Transverse colon (tissue), 4 donors: Measurements from ENCODE around the gene NAPG. TPM values are rescaled to one million over a fixed set of nuclear protein-coding genes. Genes with fewer than 3 reads are reported as not detected.

Source experiments
- DNase-seq: peaks from one replicate; pipeline ENCODE4 v3.0.0-alpha.2; 2019
- H3K27ac ChIP-seq, 4 donors: fragments of 200-600 bp; sonication (generic); 2 replicates each; pipeline ENCODE4 v1.5.1; 2016 to 2018; ENCODE audit warnings: inconsistent platforms in 4 of 4
- H3K27me3 ChIP-seq: fragments of 200-600 bp; sonication (generic); 2 replicates; pipeline ENCODE4 v1.5.1; 2017; ENCODE audit warnings: inconsistent platforms
- H3K36me3 ChIP-seq, 4 donors: fragments of 200-600 bp; sonication (generic); 2 replicates each; pipeline ENCODE4 v1.5.1; 2017 to 2019; ENCODE audit warnings: inconsistent platforms in 4 of 4
- H3K4me1 ChIP-seq, 4 donors: fragments of 200-600 bp; sonication (generic); 2 replicates each; pipeline ENCODE4 v1.5.1; 2017 to 2020; ENCODE audit warnings: inconsistent platforms in 4 of 4
- H3K4me3 ChIP-seq, 4 donors: fragments of 200-600 bp; sonication (generic); 1 replicate in 1 of 4; 2 replicates in 3 of 4; pipeline versions ENCODE4 v1.5.1 to v1.6.1; 2017 to 2019; ENCODE audit warnings: inconsistent platforms in 4 of 4
- H3K9me3 ChIP-seq, 2 donors: fragments of 200-600 bp; sonication (generic); 2 replicates each; pipeline ENCODE4 v1.5.1; 2017 to 2019; ENCODE audit warnings: inconsistent platforms in 2 of 2
- CTCF ChIP-seq, 5 experiments: fragments of 200-600 bp in 3 of 5; fragments of 450-650 bp in 2 of 5; sonication (generic) in 3 of 5; IDR thresholded peaks; 1 replicate in 2 of 5; 2 replicates in 3 of 5; pipeline ENCODE4 v1.5.1; 2016 to 2017; ENCODE audit warnings: antibody characterized with exemption in 5 of 5, inconsistent platforms in 3 of 5, mild to moderate bottlenecking in 2 of 5, moderate library complexity in 1 of 5
- EP300 ChIP-seq: sonication (generic); formaldehyde crosslinking; IDR thresholded peaks from one replicate; pipeline ENCODE4 v1.6.1; 2017; ENCODE audit warnings: antibody characterized with exemption, low read depth
- POLR2A ChIP-seq: fragments of 450-650 bp; IDR thresholded peaks from one replicate; pipeline ENCODE4 v1.6.1; 2016; ENCODE audit warnings: antibody characterized with exemption, mild to moderate bottlenecking, moderate library complexity
- POLR2AphosphoS5 ChIP-seq, 3 donors: sonication (generic); formaldehyde crosslinking; IDR thresholded peaks; one replicate each; pipeline ENCODE4 v1.6.1; 2016; ENCODE audit warnings: antibody characterized with exemption in 3 of 3
- WGBS, 2 donors: methylation state at CpG; one replicate each; pipeline ENCODE4 v1.1.5; 2018; ENCODE audit warnings: low coverage in 1 of 2; 5-methylcytosine and 5-hydroxymethylcytosine counted together
- in situ Hi-C, 4 donors: fragments of 200-750 bp; cut with MboI; loops; one replicate each; pipeline versions ENCODE4 v1.15.0 to v1.15.1; 2017; ENCODE audit warnings: low sequenced_read_pairs in 3 of 4, low pct_ligation_motif_present in 1 of 4, low pct_unique_long_range_greater_than_20kb in 1 of 4
- intact Hi-C: fragments of 100-400 bp; cut with DNase I; formaldehyde crosslinking; loops from one replicate; pipeline ENCODE4 v1.15.1; 2023; ENCODE audit warnings: low total_unique reads
- total RNA-seq, 4 donors: library from RNA; depleted of rRNA; stranded (reverse); fragments of >200 nt; gene quantifications; one replicate each; pipeline ENCODE4 v1.1.0, GENCODE V29; 2016

Gene NAPG
- total RNA-seq: 10 to 100 TPM; 28.9 to 47.5 (median 41.1) TPM

DNA sequence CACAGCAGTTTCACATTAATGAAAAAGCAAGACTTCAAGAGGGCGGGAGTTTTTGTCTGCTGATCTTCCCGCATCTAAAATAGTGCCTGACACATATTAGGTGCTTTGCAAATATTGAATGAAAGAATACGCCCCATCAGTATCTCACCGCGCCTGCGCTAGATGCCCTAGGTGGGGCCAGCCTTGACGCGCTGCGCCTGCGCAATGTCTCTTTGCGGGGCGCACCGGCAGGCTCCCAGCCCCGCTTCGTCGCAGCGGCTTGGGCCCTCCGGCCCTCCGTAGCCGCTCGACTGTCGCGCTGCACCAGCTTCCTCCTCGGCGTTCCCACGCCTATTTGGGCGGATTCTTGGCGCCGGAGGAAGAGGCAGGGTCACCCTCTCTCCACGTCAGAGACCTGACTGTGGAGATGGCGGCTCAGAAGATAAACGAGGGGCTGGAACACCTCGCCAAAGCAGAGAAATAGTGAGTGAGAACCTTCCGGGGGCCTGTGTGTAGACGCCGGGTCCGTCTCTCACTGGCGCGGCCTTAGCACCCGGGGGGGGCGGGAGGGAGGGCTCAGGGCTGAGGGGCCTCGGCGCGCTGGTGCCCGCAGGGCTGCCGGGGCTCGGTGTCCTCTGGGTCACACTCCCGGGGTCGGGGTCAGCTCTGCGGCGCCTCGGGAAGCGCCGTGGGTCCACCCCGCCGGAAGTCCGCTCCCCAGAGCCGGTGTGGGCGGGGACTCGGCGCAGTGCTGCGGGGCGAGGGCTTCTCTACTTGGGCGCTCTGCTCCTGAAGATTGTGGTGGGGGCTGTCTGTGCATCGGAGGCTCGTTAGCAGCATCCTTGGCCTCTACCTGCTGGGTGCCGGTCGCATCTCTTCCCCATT, at the start of gene NAPG:
Gene NAPG, plus strand, starts transcription at position 331 of the 864 bp plus-strand sequence. Its CDS starts 76 bp downstream, at position 407.
- DNase-seq: peak; percentile 93
- peaks cover 0 to 33% (median 20%) of the 10 kb centered on the region in 4 donors for H3K4me1 ChIP-seq
- H3K36me3 ChIP-seq: no peaks in the 10 kb centered on the region
- H3K4me3 ChIP-seq: peak within 1 kb of the TSS; percentile 81 to 95 (median 90)
- TF ChIP-seq EP300 (no peak), POLR2AphosphoS5 (IDR thresholded peaks at IDR 0.05) (peak; percentile 84 to 92 (median 84)), POLR2A (peak; percentile 67), CTCF (IDR thresholded peaks at IDR 0.05) (no peak)
- peak within 1 kb of the TSS; percentile 94 to 97 (median 96) for H3K27ac ChIP-seq
- WGBS, 2 donors: 3% methylated on average over 50 of the region's 68 CpGs; no CpG with 5 or more reads in 1 of the 2 donors
- no peaks in the 10 kb centered on the region for H3K27me3 ChIP-seq
- in situ Hi-C loops (no loop called here), intact Hi-C loops (no loop called here)
- no peaks in the 10 kb centered on the region for H3K9me3 ChIP-seq

DNA sequence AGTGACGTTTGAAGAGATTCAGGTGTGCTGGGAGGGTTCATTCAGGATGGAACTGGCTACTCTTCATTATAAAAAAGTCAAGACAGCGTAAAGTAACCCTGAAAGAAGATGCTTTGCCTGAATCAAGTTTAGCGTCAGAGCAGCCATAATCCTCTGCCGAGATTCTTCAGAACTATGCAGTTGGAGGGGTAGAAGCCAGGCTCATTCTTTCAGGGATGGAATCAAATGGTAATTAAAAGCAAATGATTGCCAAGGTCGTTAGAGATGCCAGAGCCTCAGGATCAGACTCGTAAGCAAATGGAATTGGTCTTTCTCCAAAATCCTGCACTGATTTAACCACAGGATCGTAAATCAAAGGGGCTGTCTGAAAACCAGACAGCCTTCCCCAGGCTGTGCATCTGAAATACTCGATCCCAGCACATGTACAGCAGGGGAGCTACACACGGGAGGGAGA, 49.5 kb upstream of the NAPG start:
- no peak overlapping the region for H3K4me3 ChIP-seq
- in situ Hi-C loops: no loop called here
- TF ChIP-seq CTCF (IDR thresholded peaks at IDR 0.05): no peak
- TF ChIP-seq EP300: no peak
- TF ChIP-seq POLR2A: no peak
- TF ChIP-seq POLR2AphosphoS5 (IDR thresholded peaks at IDR 0.05): no peak
- H3K27ac ChIP-seq: no peak overlapping the region
- peaks cover 7 to 18% (median 13%) of the 10 kb centered on the region in 4 donors for H3K4me1 ChIP-seq
- WGBS, 2 donors: 40 to 47% methylated on average over 7 to 9 of the region's 9 CpGs
- no peaks in the 10 kb centered on the region for H3K36me3 ChIP-seq
- DNase-seq: no peak
- intact Hi-C loops: no loop called here
- no peaks in the 10 kb centered on the region for H3K9me3 ChIP-seq
- no peaks in the 10 kb centered on the region for H3K27me3 ChIP-seq

- 57 to 71% methylated on average over 2 to 3 of the region's 3 CpGs for WGBS, 2 donors
- intact Hi-C loops (no loop called here), in situ Hi-C loops (no loop called here)
- peaks cover 7 to 18% (median 13%) of the 10 kb centered on the region in 4 donors for H3K4me1 ChIP-seq
- H3K9me3 ChIP-seq: no peaks in the 10 kb centered on the region
- no peaks in the 10 kb centered on the region for H3K27me3 ChIP-seq
- no peak overlapping the region for H3K27ac ChIP-seq
- no peaks in the 10 kb centered on the region for H3K36me3 ChIP-seq
- no peak overlapping the region for H3K4me3 ChIP-seq
- TF ChIP-seq POLR2A: no peak
- no peak for TF ChIP-seq EP300
- TF ChIP-seq POLR2AphosphoS5 (IDR thresholded peaks at IDR 0.05): no peak
- TF ChIP-seq CTCF (IDR thresholded peaks at IDR 0.05): no peak
- DNase-seq: no peak
Measured at GRCh38 chr18:10477121-10477862, 48.5 kb upstream of the NAPG start.

DNA sequence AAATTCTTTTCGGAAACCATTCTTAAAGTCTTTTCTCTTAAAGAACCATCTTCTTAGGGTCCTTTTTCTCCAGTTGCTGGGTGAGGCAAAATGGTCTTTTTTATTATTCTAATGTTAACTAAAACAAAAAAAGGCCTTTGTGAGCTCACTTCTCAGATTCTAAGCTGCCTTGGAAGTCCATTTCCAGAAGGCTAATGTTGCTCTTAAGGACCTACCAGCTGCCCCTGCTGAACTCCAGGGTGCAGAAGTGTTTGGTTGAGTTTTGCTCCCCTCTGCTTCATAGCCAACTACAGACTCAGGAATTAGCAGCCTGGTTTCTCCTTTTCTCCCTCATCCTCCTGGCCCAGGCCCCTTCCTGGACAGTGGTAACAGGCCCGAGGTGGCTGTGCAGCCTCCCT, 48.0 kb upstream of the NAPG start:
- H3K4me1 ChIP-seq: peaks cover 7 to 18% (median 13%) of the 10 kb centered on the region in 4 donors
- TF ChIP-seq EP300: no peak
- TF ChIP-seq POLR2AphosphoS5 (IDR thresholded peaks at IDR 0.05): no peak
- TF ChIP-seq CTCF (IDR thresholded peaks at IDR 0.05): no peak
- TF ChIP-seq POLR2A: no peak
- no peak for DNase-seq
- in situ Hi-C loops: no loop called here
- no peaks in the 10 kb centered on the region for H3K9me3 ChIP-seq
- H3K36me3 ChIP-seq: no peaks in the 10 kb centered on the region
- WGBS, 2 donors: 86 to 92% methylated on average over 1 to 2 of the region's 2 CpGs
- H3K27me3 ChIP-seq: no peaks in the 10 kb centered on the region
- intact Hi-C loops: no loop called here
- H3K27ac ChIP-seq: no peak overlapping the region
- no peak overlapping the region for H3K4me3 ChIP-seq
